Prostate gland (tissue), 2 donors: ENCODE measurements around the gene KDM5A. TPM values are rescaled to one million over a fixed set of nuclear protein-coding genes. Genes with fewer than 3 reads are reported as not detected.

ENCODE experiments used
- DNase-seq: peaks from one replicate; pipeline ENCODE4 v3.0.0-alpha.2; 2019; ENCODE audit warnings: low spot score
- H3K27ac ChIP-seq, 2 donors: fragments of 200-600 bp; sonication (generic); 2 replicates each; pipeline ENCODE4 v1.5.1; 2017 to 2019
- H3K27me3 ChIP-seq: fragments of 200-600 bp; sonication (generic); replicated peaks from 2 replicates; pipeline ENCODE4 v1.5.1; 2019; ENCODE audit not compliant: insufficient read depth
- H3K36me3 ChIP-seq, 2 donors: fragments of 200-600 bp; sonication (generic); 1 replicate in 1 of 2; 2 replicates in 1 of 2; pipeline versions ENCODE4 v1.5.1 to v1.8.1; 2017 to 2019
- H3K4me1 ChIP-seq: fragments of 200-600 bp; sonication (generic); replicated peaks from 2 replicates; pipeline ENCODE4 v1.5.1; 2019
- H3K4me3 ChIP-seq, 2 donors: fragments of 200-600 bp; sonication (generic); 2 replicates each; pipeline ENCODE4 v1.5.1; 2017 to 2019
- H3K9me3 ChIP-seq: fragments of 200-600 bp; sonication (generic); 2 replicates; pipeline ENCODE4 v1.5.1; 2017
- POLR2A ChIP-seq: fragments of 450-650 bp; IDR thresholded peaks from one replicate; pipeline ENCODE4 v1.6.1; 2016; ENCODE audit warnings: antibody characterized with exemption, mild to moderate bottlenecking
- POLR2AphosphoS5 ChIP-seq: sonication (generic); formaldehyde crosslinking; IDR thresholded peaks from one replicate; pipeline ENCODE4 v1.6.1; 2017; ENCODE audit warnings: antibody characterized with exemption
- WGBS: methylation state at CpG from one replicate; pipeline ENCODE4 v1.1.5; 2018; 5-methylcytosine and 5-hydroxymethylcytosine counted together
- intact Hi-C: fragments of 100-400 bp; cut with DNase I; formaldehyde crosslinking; loops from one replicate; pipeline ENCODE4 v1.14.2; 2022
- total RNA-seq, 2 donors: library from RNA; depleted of rRNA; stranded (reverse); fragments of >200 nt; gene quantifications; one replicate each; pipeline ENCODE4 v1.1.0, GENCODE V29; 2016
- TF ChIP-seq, protein P1 (sequence below), 4 experiments: fragments of 200-600 bp in 2 of 4; fragments of 450-650 bp in 2 of 4; sonication (generic) in 2 of 4; IDR thresholded peaks; 1 replicate in 3 of 4; 2 replicates in 1 of 4; pipeline ENCODE4 v1.5.1; 2016 to 2019; ENCODE audit warnings: antibody characterized with exemption in 4 of 4, mild to moderate bottlenecking in 2 of 4, moderate library complexity in 2 of 4

Gene KDM5A
- total RNA-seq, 2 donors from 2014 or later, result 38.5 to 51.0 TPM

GRCh38 chr12:321606-322326 lies 67.4 kb downstream of the KDM5A start:
- TF ChIP-seq POLR2A, result no peak
- peak; percentile 41 for TF ChIP-seq POLR2AphosphoS5
- TF ChIP-seq, protein P1, sequence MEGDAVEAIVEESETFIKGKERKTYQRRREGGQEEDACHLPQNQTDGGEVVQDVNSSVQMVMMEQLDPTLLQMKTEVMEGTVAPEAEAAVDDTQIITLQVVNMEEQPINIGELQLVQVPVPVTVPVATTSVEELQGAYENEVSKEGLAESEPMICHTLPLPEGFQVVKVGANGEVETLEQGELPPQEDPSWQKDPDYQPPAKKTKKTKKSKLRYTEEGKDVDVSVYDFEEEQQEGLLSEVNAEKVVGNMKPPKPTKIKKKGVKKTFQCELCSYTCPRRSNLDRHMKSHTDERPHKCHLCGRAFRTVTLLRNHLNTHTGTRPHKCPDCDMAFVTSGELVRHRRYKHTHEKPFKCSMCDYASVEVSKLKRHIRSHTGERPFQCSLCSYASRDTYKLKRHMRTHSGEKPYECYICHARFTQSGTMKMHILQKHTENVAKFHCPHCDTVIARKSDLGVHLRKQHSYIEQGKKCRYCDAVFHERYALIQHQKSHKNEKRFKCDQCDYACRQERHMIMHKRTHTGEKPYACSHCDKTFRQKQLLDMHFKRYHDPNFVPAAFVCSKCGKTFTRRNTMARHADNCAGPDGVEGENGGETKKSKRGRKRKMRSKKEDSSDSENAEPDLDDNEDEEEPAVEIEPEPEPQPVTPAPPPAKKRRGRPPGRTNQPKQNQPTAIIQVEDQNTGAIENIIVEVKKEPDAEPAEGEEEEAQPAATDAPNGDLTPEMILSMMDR (IDR thresholded peaks at IDR 0.05), result peak in 3 of 4 experiments; percentile 27 to 54 (median 53)
- DNase-seq, result peak; percentile 39
- WGBS, result 48% methylated on average over 1 of the region's 1 CpG
- Histone ChIP-seq H3K36me3 (peaks cover 0 to 3% of the 10 kb centered on the region in 2 donors), H3K27ac (no peak overlapping the region), H3K4me3 (no peak overlapping the region), H3K9me3 (no peaks in the 10 kb centered on the region), H3K27me3 (no peaks in the 10 kb centered on the region), H3K4me1 (no peaks in the 10 kb centered on the region)
- intact Hi-C loops, result no loop called here

DNA sequence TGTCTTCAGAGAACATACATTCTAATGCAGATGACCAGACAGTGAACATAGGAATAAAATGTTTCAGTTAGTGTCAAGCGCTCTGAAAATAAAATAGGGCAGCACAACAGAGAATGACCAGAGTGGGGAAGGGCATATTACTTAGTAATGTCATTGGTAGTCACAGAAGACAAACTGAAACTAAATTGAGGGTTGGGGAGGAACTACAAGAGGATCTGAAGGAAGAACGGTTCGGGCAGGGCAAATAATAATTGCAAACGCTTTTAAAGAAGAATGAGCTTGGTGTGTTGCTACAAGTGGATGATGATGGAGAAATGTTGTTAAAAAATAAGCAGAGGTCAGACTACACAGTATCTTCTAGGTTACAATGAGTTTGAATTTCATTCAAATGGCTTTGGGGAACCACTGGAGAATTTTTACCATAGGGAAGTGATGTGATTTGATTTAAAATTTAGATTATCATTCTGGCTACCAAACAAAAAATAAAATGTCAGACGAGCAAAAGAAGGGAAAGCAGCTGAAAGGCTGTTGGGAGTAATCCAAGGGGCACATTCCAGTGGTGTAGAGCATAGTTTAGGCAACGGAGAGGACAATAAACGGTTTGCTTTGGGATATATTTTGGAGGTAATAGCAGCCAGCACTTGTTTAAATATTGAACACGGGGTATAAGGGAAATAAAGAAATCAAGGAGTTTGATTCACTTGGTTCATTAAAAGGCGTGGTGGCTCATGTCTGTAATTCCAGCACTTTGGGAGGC lies 70.2 kb downstream of the KDM5A start:
- H3K4me1 ChIP-seq, result no peaks in the 10 kb centered on the region
- no peak overlapping the region for H3K4me3 ChIP-seq
- TF ChIP-seq POLR2A, result no peak
- TF ChIP-seq, protein P1 (IDR thresholded peaks at IDR 0.05), result no peak
- TF ChIP-seq POLR2AphosphoS5, result no peak
- no peak overlapping the region for H3K27ac ChIP-seq
- intact Hi-C loops, result no loop called here
- no peak for DNase-seq
- 56% methylated on average over 9 of the region's 9 CpGs for WGBS
- H3K9me3 ChIP-seq, result no peaks in the 10 kb centered on the region
- no peaks in the 10 kb centered on the region for H3K27me3 ChIP-seq
- H3K36me3 ChIP-seq, result peaks cover 0 to 3% of the 10 kb centered on the region in 2 donors

DNA sequence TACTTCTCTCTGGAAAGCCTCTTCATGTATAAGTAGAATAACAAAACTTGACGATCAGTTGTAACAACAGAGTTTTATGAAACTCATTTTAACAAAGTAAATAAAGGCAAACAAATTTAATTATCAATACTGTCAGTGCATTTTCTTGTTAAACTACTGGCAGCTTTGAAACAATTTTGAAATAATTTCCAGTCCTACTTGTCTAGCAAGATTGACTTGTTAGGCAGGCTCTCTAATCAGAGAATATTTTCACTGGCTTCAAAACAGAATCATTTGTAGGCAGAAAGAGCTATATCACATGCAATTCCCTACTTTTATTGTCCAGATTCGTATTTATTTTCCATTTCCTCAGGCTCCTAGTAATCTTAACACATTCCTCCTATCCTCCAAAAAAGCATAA lies 80.6 kb downstream of the KDM5A start:
- Histone ChIP-seq H3K9me3 (no peaks in the 10 kb centered on the region), H3K27ac (no peak overlapping the region), H3K27me3 (no peaks in the 10 kb centered on the region), H3K36me3 (peaks cover 3 to 26% of the 10 kb centered on the region in 2 donors), H3K4me3 (no peak overlapping the region), H3K4me1 (peaks cover 4% of the 10 kb centered on the region)
- DNase-seq, result peak; percentile 10
- WGBS, result 38% methylated on average over 2 of the region's 2 CpGs
- TF ChIP-seq, protein P1 (IDR thresholded peaks at IDR 0.05), result no peak
- TF ChIP-seq POLR2A (no peak), POLR2AphosphoS5 (peak; percentile 41)
- intact Hi-C loops, result no loop called here

DNA sequence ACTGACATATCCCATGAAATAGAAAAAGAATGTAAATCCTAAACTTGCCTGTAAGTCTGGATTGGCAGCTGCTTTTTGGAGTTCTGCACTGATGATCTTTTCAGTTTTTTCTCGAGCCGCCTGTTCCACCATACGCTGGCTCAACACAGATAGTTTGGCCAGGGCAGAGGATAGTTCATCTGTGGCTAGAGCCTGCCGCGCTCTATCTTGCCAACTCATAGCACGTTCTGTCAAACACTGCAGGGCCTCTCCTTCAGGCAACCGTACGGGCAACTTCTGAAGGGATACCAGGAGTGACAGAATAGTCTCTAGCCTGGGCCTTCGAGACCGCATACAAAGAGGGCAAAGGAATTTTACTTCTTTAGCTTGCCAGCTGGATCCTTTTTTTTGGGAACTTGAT lies 81.7 kb downstream of the KDM5A start:
- peaks cover 3 to 26% of the 10 kb centered on the region in 2 donors for H3K36me3 ChIP-seq
- no peak overlapping the region for H3K4me3 ChIP-seq
- TF ChIP-seq, protein P1 (IDR thresholded peaks at IDR 0.05), result no peak
- no peak for TF ChIP-seq POLR2AphosphoS5
- TF ChIP-seq POLR2A, result no peak
- intact Hi-C loops, result no loop called here
- H3K9me3 ChIP-seq, result no peaks in the 10 kb centered on the region
- no peak for DNase-seq
- H3K4me1 ChIP-seq, result peaks cover 4% of the 10 kb centered on the region
- H3K27me3 ChIP-seq, result no peaks in the 10 kb centered on the region
- H3K27ac ChIP-seq, result no peak overlapping the region
- WGBS, result 95% methylated on average over 10 of the region's 10 CpGs
